SK-N-SH treated with all-trans-retinoic acid at 6 μM for 48 hours (cell line): Measurements from ENCODE around the gene CGREF1.

ENCODE experiments used
- ATAC-seq: fragments of 200-7000 bp; cut with Tn5 transposase; 3 replicates; pipeline ENCODE4 v1.9.1; 2020; ENCODE audit warnings: mild to moderate bottlenecking, moderate library complexity
- ARNTL ChIP-seq: fragments of 450-650 bp; formaldehyde crosslinking; IDR thresholded peaks from 2 replicates; pipeline ENCODE4 v1.5.0; 2020; ENCODE audit warnings: low read depth, mild to moderate bottlenecking, moderate library complexity, borderline replicate concordance
- BACH2 ChIP-seq: fragments of 250-450 bp; sonication (Bioruptor Pico); IDR thresholded peaks from 2 replicates; pipeline ENCODE4 v1.9.0; 2021; ENCODE audit warnings: mild to moderate bottlenecking, borderline replicate concordance
- CSDC2 ChIP-seq: fragments of 250-450 bp; sonication (Bioruptor Pico); IDR thresholded peaks from 2 replicates; pipeline ENCODE4 v1.5.0; 2020; ENCODE audit warnings: mild to moderate bottlenecking, moderate library complexity
- ESRRG ChIP-seq: fragments of 250-450 bp; sonication (Bioruptor Pico); IDR thresholded peaks from 2 replicates; pipeline ENCODE4 v1.6.1; 2021; ENCODE audit warnings: mild to moderate bottlenecking
- GLIS3 ChIP-seq: fragments of 250-450 bp; sonication (Bioruptor Pico); IDR thresholded peaks from 2 replicates; pipeline ENCODE4 v1.5.0; 2020; ENCODE audit warnings: mild to moderate bottlenecking, moderate library complexity
- ISL1 ChIP-seq: fragments of 250-450 bp; sonication (Bioruptor Pico); IDR thresholded peaks from 2 replicates; pipeline ENCODE4 v2.1.2; 2022; ENCODE audit warnings: mild to moderate bottlenecking, moderate library complexity
- OSR1 ChIP-seq: fragments of 250-450 bp; sonication (Bioruptor Pico); IDR thresholded peaks from 2 replicates; pipeline ENCODE4 v1.8.0; 2022; ENCODE audit warnings: moderate library complexity, mild to moderate bottlenecking, inconsistent platforms
- RARB ChIP-seq: fragments of 250-450 bp; sonication (Bioruptor Pico); IDR thresholded peaks from 2 replicates; pipeline ENCODE4 v1.8.0; 2021; ENCODE audit warnings: mild to moderate bottlenecking, moderate library complexity
- SNAI2 ChIP-seq: fragments of 250-450 bp; sonication (Bioruptor Pico); IDR thresholded peaks from 2 replicates; pipeline ENCODE4 v1.5.0; 2020; ENCODE audit warnings: mild to moderate bottlenecking, moderate library complexity
- TCF4 ChIP-seq: fragments of 250-450 bp; sonication (Bioruptor Pico); IDR thresholded peaks from 2 replicates; pipeline ENCODE4 v1.8.0; 2021; ENCODE audit warnings: mild to moderate bottlenecking, moderate library complexity, borderline replicate concordance
- TOX ChIP-seq: fragments of 250-450 bp; sonication (Bioruptor Pico); IDR thresholded peaks from 2 replicates; pipeline ENCODE4 v1.8.0; 2021; ENCODE audit warnings: mild to moderate bottlenecking, moderate library complexity, borderline replicate concordance
- ZC3H10 ChIP-seq: fragments of 250-450 bp; sonication (Bioruptor Pico); IDR thresholded peaks from 2 replicates; pipeline ENCODE4 v1.5.1; 2021; ENCODE audit warnings: mild to moderate bottlenecking, moderate library complexity
- ZFP3 ChIP-seq: fragments of 250-450 bp; sonication (Bioruptor Pico); IDR thresholded peaks from 2 replicates; pipeline ENCODE4 v1.5.0; 2020; ENCODE audit warnings: mild to moderate bottlenecking, moderate library complexity
- ZFP30 ChIP-seq: fragments of 450-650 bp; formaldehyde crosslinking; IDR thresholded peaks from 2 replicates; pipeline ENCODE4 v1.5.0; 2022; ENCODE audit warnings: mild to moderate bottlenecking, moderate library complexity
- ZNF565 ChIP-seq: fragments of 450-650 bp; formaldehyde crosslinking; conservative IDR thresholded peaks from 2 replicates; pipeline ENCODE4 v1.5.0; 2020; ENCODE audit warnings: low read depth, mild to moderate bottlenecking, moderate library complexity
- ZNF8 ChIP-seq: fragments of 450-650 bp; formaldehyde crosslinking; IDR thresholded peaks from 2 replicates; pipeline ENCODE4 v1.5.0; 2020; ENCODE audit warnings: mild to moderate bottlenecking, moderate library complexity
- TF ChIP-seq, protein P1 (sequence below): fragments of 250-450 bp; sonication (Bioruptor Pico); IDR thresholded peaks from 2 replicates; pipeline ENCODE4 v1.8.0; 2021; ENCODE audit warnings: low read depth, mild to moderate bottlenecking, moderate library complexity, borderline replicate concordance
- TF ChIP-seq, protein P2 (sequence below): fragments of 250-450 bp; sonication (Bioruptor Pico); IDR thresholded peaks from 2 replicates; pipeline ENCODE4 v1.5.0; 2020; ENCODE audit warnings: mild to moderate bottlenecking, moderate library complexity
- TF ChIP-seq, protein P3 (sequence below): fragments of 250-450 bp; sonication (Bioruptor Pico); IDR thresholded peaks from 2 replicates; pipeline ENCODE4 v1.5.1; 2021; ENCODE audit warnings: mild to moderate bottlenecking, moderate library complexity
- TF ChIP-seq, protein P4 (sequence below): fragments of 250-450 bp; sonication (Bioruptor Pico); IDR thresholded peaks from 2 replicates; pipeline ENCODE4 v1.8.0; 2020; ENCODE audit warnings: mild to moderate bottlenecking, moderate library complexity, borderline replicate concordance
- TF ChIP-seq, protein P5 (sequence below): fragments of 250-450 bp; sonication (Bioruptor Pico); IDR thresholded peaks from 2 replicates; pipeline ENCODE4 v1.5.1; 2020; ENCODE audit warnings: low read depth, mild to moderate bottlenecking, moderate library complexity

Gene CGREF1

GRCh38 chr2:27102329-27102728 is 16.6 kb downstream of the CGREF1 start:
- no peak; the same call in 2 of the 3 replicates for ATAC-seq
- TF ChIP-seq ZFP30 (CRISPR knock-in tag) (no peak), BACH2 (no peak), ISL1 (no peak), CSDC2 (CRISPR knock-in tag) (no peak), SNAI2 (no peak), GLIS3 (CRISPR knock-in tag) (no peak), ZFP3 (CRISPR knock-in tag) (no peak), ESRRG (no peak), ZNF8 (CRISPR knock-in tag) (no peak), TOX (no peak), RARB (CRISPR knock-in tag) (no peak), ZC3H10 (no peak), TCF4 (CRISPR knock-in tag) (no peak), ARNTL (CRISPR knock-in tag) (no peak)
- TF ChIP-seq, protein P1, sequence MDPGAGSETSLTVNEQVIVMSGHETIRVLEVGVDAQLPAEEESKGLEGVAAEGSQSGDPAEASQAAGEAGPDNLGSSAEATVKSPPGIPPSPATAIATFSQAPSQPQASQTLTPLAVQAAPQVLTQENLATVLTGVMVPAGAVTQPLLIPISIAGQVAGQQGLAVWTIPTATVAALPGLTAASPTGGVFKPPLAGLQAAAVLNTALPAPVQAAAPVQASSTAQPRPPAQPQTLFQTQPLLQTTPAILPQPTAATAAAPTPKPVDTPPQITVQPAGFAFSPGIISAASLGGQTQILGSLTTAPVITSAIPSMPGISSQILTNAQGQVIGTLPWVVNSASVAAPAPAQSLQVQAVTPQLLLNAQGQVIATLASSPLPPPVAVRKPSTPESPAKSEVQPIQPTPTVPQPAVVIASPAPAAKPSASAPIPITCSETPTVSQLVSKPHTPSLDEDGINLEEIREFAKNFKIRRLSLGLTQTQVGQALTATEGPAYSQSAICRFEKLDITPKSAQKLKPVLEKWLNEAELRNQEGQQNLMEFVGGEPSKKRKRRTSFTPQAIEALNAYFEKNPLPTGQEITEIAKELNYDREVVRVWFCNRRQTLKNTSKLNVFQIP (CRISPR knock-in tag): no peak
- TF ChIP-seq, protein P2, sequence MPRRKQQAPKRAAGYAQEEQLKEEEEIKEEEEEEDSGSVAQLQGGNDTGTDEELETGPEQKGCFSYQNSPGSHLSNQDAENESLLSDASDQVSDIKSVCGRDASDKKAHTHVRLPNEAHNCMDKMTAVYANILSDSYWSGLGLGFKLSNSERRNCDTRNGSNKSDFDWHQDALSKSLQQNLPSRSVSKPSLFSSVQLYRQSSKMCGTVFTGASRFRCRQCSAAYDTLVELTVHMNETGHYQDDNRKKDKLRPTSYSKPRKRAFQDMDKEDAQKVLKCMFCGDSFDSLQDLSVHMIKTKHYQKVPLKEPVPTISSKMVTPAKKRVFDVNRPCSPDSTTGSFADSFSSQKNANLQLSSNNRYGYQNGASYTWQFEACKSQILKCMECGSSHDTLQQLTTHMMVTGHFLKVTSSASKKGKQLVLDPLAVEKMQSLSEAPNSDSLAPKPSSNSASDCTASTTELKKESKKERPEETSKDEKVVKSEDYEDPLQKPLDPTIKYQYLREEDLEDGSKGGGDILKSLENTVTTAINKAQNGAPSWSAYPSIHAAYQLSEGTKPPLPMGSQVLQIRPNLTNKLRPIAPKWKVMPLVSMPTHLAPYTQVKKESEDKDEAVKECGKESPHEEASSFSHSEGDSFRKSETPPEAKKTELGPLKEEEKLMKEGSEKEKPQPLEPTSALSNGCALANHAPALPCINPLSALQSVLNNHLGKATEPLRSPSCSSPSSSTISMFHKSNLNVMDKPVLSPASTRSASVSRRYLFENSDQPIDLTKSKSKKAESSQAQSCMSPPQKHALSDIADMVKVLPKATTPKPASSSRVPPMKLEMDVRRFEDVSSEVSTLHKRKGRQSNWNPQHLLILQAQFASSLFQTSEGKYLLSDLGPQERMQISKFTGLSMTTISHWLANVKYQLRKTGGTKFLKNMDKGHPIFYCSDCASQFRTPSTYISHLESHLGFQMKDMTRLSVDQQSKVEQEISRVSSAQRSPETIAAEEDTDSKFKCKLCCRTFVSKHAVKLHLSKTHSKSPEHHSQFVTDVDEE (CRISPR knock-in tag): no peak
- TF ChIP-seq, protein P3, sequence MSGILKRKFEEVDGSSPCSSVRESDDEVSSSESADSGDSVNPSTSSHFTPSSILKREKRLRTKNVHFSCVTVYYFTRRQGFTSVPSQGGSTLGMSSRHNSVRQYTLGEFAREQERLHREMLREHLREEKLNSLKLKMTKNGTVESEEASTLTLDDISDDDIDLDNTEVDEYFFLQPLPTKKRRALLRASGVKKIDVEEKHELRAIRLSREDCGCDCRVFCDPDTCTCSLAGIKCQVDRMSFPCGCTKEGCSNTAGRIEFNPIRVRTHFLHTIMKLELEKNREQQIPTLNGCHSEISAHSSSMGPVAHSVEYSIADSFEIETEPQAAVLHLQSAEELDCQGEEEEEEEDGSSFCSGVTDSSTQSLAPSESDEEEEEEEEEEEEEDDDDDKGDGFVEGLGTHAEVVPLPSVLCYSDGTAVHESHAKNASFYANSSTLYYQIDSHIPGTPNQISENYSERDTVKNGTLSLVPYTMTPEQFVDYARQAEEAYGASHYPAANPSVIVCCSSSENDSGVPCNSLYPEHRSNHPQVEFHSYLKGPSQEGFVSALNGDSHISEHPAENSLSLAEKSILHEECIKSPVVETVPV (CRISPR knock-in tag): no peak

- TF ChIP-seq BACH2 (no peak), OSR1 (no peak), ISL1 (no peak), ARNTL (CRISPR knock-in tag) (no peak), RARB (CRISPR knock-in tag) (no peak)
- no peak for ATAC-seq
These were observed 18.9 kb downstream of the CGREF1 start for GRCh38 chr2:27100036-27100435.

GRCh38 chr2:27099334-27099955 is 19.5 kb downstream of the CGREF1 start:
- TF ChIP-seq ZFP3 (CRISPR knock-in tag) (no peak), TCF4 (CRISPR knock-in tag) (no peak), ZNF565 (CRISPR knock-in tag) (no peak), ARNTL (CRISPR knock-in tag) (no peak), RARB (CRISPR knock-in tag) (no peak), TOX (no peak), OSR1 (no peak), BACH2 (no peak), ESRRG (no peak), GLIS3 (CRISPR knock-in tag) (no peak)
- TF ChIP-seq, protein P2 (CRISPR knock-in tag): no peak
- TF ChIP-seq, protein P4, sequence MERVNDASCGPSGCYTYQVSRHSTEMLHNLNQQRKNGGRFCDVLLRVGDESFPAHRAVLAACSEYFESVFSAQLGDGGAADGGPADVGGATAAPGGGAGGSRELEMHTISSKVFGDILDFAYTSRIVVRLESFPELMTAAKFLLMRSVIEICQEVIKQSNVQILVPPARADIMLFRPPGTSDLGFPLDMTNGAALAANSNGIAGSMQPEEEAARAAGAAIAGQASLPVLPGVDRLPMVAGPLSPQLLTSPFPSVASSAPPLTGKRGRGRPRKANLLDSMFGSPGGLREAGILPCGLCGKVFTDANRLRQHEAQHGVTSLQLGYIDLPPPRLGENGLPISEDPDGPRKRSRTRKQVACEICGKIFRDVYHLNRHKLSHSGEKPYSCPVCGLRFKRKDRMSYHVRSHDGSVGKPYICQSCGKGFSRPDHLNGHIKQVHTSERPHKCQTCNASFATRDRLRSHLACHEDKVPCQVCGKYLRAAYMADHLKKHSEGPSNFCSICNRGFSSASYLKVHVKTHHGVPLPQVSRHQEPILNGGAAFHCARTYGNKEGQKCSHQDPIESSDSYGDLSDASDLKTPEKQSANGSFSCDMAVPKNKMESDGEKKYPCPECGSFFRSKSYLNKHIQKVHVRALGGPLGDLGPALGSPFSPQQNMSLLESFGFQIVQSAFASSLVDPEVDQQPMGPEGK (CRISPR knock-in tag): no peak
- TF ChIP-seq, protein P1 (CRISPR knock-in tag): no peak
- TF ChIP-seq, protein P3 (CRISPR knock-in tag): no peak
- TF ChIP-seq, protein P5, sequence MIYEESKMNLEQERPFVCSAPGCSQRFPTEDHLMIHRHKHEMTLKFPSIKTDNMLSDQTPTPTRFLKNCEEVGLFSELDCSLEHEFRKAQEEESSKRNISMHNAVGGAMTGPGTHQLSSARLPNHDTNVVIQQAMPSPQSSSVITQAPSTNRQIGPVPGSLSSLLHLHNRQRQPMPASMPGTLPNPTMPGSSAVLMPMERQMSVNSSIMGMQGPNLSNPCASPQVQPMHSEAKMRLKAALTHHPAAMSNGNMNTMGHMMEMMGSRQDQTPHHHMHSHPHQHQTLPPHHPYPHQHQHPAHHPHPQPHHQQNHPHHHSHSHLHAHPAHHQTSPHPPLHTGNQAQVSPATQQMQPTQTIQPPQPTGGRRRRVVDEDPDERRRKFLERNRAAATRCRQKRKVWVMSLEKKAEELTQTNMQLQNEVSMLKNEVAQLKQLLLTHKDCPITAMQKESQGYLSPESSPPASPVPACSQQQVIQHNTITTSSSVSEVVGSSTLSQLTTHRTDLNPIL: no peak
- no peak for ATAC-seq
